Renal cortical epithelial cell (primary cell): Measurements from ENCODE around the gene GNG12. TPM values are rescaled to one million over a fixed set of nuclear protein-coding genes. Genes with fewer than 3 reads are reported as not detected.

Source experiments
- DNase-seq: peaks from one replicate; pipeline ENCODE4 v3.0.0-alpha.2; 2011; ENCODE audit warnings: low read depth
- total RNA-seq: library from RNA; depleted of rRNA; stranded (reverse); fragments of >200 nt; gene quantifications from 2 replicates; pipeline ENCODE4 v1.2.3, GENCODE V29; 2014

The GNG12 gene
- total RNA-seq: 207 and 230 TPM in 2 replicates

- DNase-seq: peak; percentile 48
Observed at GRCh38 chr1:67832737-67833601, at the start of gene GNG12. GNG12 (minus strand) TSS chr1:67833467; CDS start chr1:67707686, 125,781 bp downstream.

GRCh38 chr1:67882196-67882958, 49.1 kb upstream of the GNG12 start:
- DNase-seq: no peak

GRCh38 chr1:67880056-67880601, 46.9 kb upstream of the GNG12 start:
- DNase-seq: no peak

GRCh38 chr1:67879485-67879884, 46.2 kb upstream of the GNG12 start:
- no peak for DNase-seq

GRCh38 chr1:67874501-67875111, 41.3 kb upstream of the GNG12 start:
- no peak for DNase-seq

GRCh38 chr1:67869233-67869632, 36.0 kb upstream of the GNG12 start:
- no peak for DNase-seq

GRCh38 chr1:67863637-67864036, 30.4 kb upstream of the GNG12 start:
- no peak for DNase-seq

GRCh38 chr1:67862685-67863084, 29.4 kb upstream of the GNG12 start:
- no peak for DNase-seq

GRCh38 chr1:67861856-67862516, 28.7 kb upstream of the GNG12 start:
- DNase-seq: no peak

- DNase-seq: no peak
Observed at GRCh38 chr1:67860776-67861175, 27.5 kb upstream of the GNG12 start.

GRCh38 chr1:67856921-67857320, 23.7 kb upstream of the GNG12 start:
- DNase-seq: no peak

GRCh38 chr1:67855961-67856360, 22.7 kb upstream of the GNG12 start:
- no peak for DNase-seq

- DNase-seq: no peak
Observed at GRCh38 chr1:67855444-67855843, 22.2 kb upstream of the GNG12 start.

- DNase-seq: peak; percentile 45
Observed at GRCh38 chr1:67853704-67854103, 20.4 kb upstream of the GNG12 start.

GRCh38 chr1:67851800-67852199, 18.5 kb upstream of the GNG12 start:
- no peak for DNase-seq

- peak; percentile 94 for DNase-seq
Observed at GRCh38 chr1:67850611-67851075, 17.4 kb upstream of the GNG12 start.

GRCh38 chr1:67850151-67850551, 16.9 kb upstream of the GNG12 start:
- DNase-seq: peak; percentile 52

GRCh38 chr1:67847466-67847865, 14.2 kb upstream of the GNG12 start:
- peak; percentile 35 for DNase-seq

GRCh38 chr1:67846538-67846937, 13.3 kb upstream of the GNG12 start:
- DNase-seq: no peak

GRCh38 chr1:67844988-67845387, 11.7 kb upstream of the GNG12 start:
- no peak for DNase-seq

- no peak for DNase-seq
Observed at GRCh38 chr1:67843746-67844145, 10.5 kb upstream of the GNG12 start.

- no peak for DNase-seq
Observed at GRCh38 chr1:67843331-67843730, 10.1 kb upstream of the GNG12 start.
